ENCODE measurements around the gene TENM4. TPM values are rescaled to one million over a fixed set of nuclear protein-coding genes. Genes with fewer than 3 reads are reported as not detected.

Gene TENM4
- total and polyA plus RNA-seq, 4 donors, result 0.02 to 0.33 (median 0.14) TPM

- H3K9ac ChIP-seq (ENCODE audit: low read depth in 1 of 2, low read length in 2 of 2), result no peak overlapping the region
- no peak overlapping the region for H3K27ac ChIP-seq (ENCODE audit: low read depth in 1 of 2, low read length in 2 of 2)
- TF ChIP-seq ZBTB33 (IDR thresholded peaks at IDR 0.05) (no peak), HNF4A (conservative IDR thresholded peaks at IDR 0.05) (no peak), FOXA2 (IDR thresholded peaks at IDR 0.05) (no peak), HNF4G (IDR thresholded peaks at IDR 0.05) (no peak)
- H3K36me3 ChIP-seq (ENCODE audit: control insufficient read depth in 4 of 4, insufficient read depth in 3 of 4, low read depth in 1 of 4, low read length in 3 of 4), result no peaks in the 10 kb centered on the region
- 72% methylated on average over 8 of the region's 8 CpGs for WGBS
- peaks cover 0 to 10% (median 2%) of the 10 kb centered on the region in 4 donors for H3K9me3 ChIP-seq (ENCODE audit: control insufficient read depth in 4 of 4, low read length in 3 of 4)
- H3K27me3 ChIP-seq (ENCODE audit: control insufficient read depth in 4 of 4, insufficient read depth in 4 of 4, low read length in 3 of 4), result peaks cover 0 to 2% (median 0%) of the 10 kb centered on the region in 4 donors
- H3K4me1 ChIP-seq (ENCODE audit: control insufficient read depth in 4 of 4, insufficient read depth in 4 of 4, low read length in 3 of 4), result no peaks in the 10 kb centered on the region
- no peak for DNase-seq (ENCODE audit: low spot score)
- no peak overlapping the region for H3K4me3 ChIP-seq (ENCODE audit: low read depth in 1 of 3, low read length in 3 of 3)
Observed at GRCh38 chr11:79414644-79415317, 26.0 kb downstream of the TENM4 start.

GRCh38 chr11:79414041-79414440 lies 26.8 kb downstream of the TENM4 start:
- no peaks in the 10 kb centered on the region for H3K4me1 ChIP-seq (ENCODE audit: control insufficient read depth in 4 of 4, insufficient read depth in 4 of 4, low read length in 3 of 4)
- no peak for DNase-seq (ENCODE audit: low spot score)
- peaks cover 0 to 10% (median 2%) of the 10 kb centered on the region in 4 donors for H3K9me3 ChIP-seq (ENCODE audit: control insufficient read depth in 4 of 4, low read length in 3 of 4)
- no peak overlapping the region for H3K4me3 ChIP-seq (ENCODE audit: low read depth in 1 of 3, low read length in 3 of 3)
- TF ChIP-seq MAX (IDR thresholded peaks at IDR 0.05) (no peak), EGR1 (IDR thresholded peaks at IDR 0.05; ENCODE audit: low read depth in 2 of 2) (no peak), CTCF (IDR thresholded peaks at IDR 0.05; ENCODE audit: low read depth, low read length, missing input control) (no peak), GABPA (IDR thresholded peaks at IDR 0.05 in 1 of 2, conservative IDR thresholded peaks at IDR 0.05 in 1 of 2) (no peak), HNF4A (conservative IDR thresholded peaks at IDR 0.05) (no peak), RXRA (IDR thresholded peaks at IDR 0.05) (no peak), ZBTB33 (IDR thresholded peaks at IDR 0.05) (no peak), FOXA1 (IDR thresholded peaks at IDR 0.05) (no peak), REST (IDR thresholded peaks at IDR 0.05) (no peak), NR2F2 (IDR thresholded peaks at IDR 0.05) (no peak)
- WGBS, result 80% methylated on average over 3 of the region's 3 CpGs
- no peak overlapping the region for H3K27ac ChIP-seq (ENCODE audit: low read depth in 1 of 2, low read length in 2 of 2)
- peaks cover 0 to 6% (median 0%) of the 10 kb centered on the region in 4 donors for H3K27me3 ChIP-seq (ENCODE audit: control insufficient read depth in 4 of 4, insufficient read depth in 4 of 4, low read length in 3 of 4)
- H3K9ac ChIP-seq (ENCODE audit: low read depth in 1 of 2, low read length in 2 of 2), result no peak overlapping the region
- H3K36me3 ChIP-seq (ENCODE audit: control insufficient read depth in 4 of 4, insufficient read depth in 3 of 4, low read depth in 1 of 4, low read length in 3 of 4), result no peaks in the 10 kb centered on the region
